Measurements from ENCODE around the gene SLC27A4.

The SLC27A4 gene

GRCh38 chr9:128369024-128369706, 28.8 kb downstream of the SLC27A4 start:
- DNase-seq: no peak
- Mint-ChIP-seq H3K9me3 (no peaks in the 10 kb centered on the region), H3K27me3 (peaks cover 3% of the 10 kb centered on the region), H3K4me3 (no peak overlapping the region), H3K36me3 (ENCODE audit: low read depth) (peaks cover 33% of the 10 kb centered on the region), H3K27ac (no peak overlapping the region), H3K4me1 (ENCODE audit: low read depth) (peaks cover 33% of the 10 kb centered on the region)

GRCh38 chr9:128370367-128370751, 30.0 kb downstream of the SLC27A4 start:
- H3K27ac Mint-ChIP-seq: peak overlapping the region; percentile 97
- no peak for DNase-seq
- peaks cover 43% of the 10 kb centered on the region for H3K36me3 Mint-ChIP-seq (ENCODE audit: low read depth)
- no peaks in the 10 kb centered on the region for H3K9me3 Mint-ChIP-seq
- H3K4me1 Mint-ChIP-seq (ENCODE audit: low read depth): peaks cover 35% of the 10 kb centered on the region
- peaks cover under 1% of the 10 kb centered on the region for H3K27me3 Mint-ChIP-seq
- peak overlapping the region; percentile 99 for H3K4me3 Mint-ChIP-seq

- Mint-ChIP-seq H3K27me3 (no peaks in the 10 kb centered on the region), H3K9me3 (no peaks in the 10 kb centered on the region), H3K27ac (peak within 1 kb of the TSS; percentile 97), H3K36me3 (ENCODE audit: low read depth) (peaks cover 48% of the 10 kb centered on the region), H3K4me1 (ENCODE audit: low read depth) (peaks cover 35% of the 10 kb centered on the region), H3K4me3 (peak within 1 kb of the TSS; percentile 99)
- DNase-seq: peak; percentile 97
These were observed 30.7 kb downstream of the SLC27A4 start, which contains the start of gene URM1 for GRCh38 chr9:128370752-128371629. URM1 (plus strand) TSS chr9:128371374; CDS start chr9:128371381, 7 bp downstream.

GRCh38 chr9:128371630-128372117, 31.3 kb downstream of the SLC27A4 start:
- Mint-ChIP-seq H3K36me3 (ENCODE audit: low read depth) (peaks cover 50% of the 10 kb centered on the region), H3K4me1 (ENCODE audit: low read depth) (peaks cover 35% of the 10 kb centered on the region), H3K27ac (peak overlapping the region; percentile 97), H3K9me3 (no peaks in the 10 kb centered on the region), H3K27me3 (no peaks in the 10 kb centered on the region), H3K4me3 (peak overlapping the region; percentile 99)
- DNase-seq: no peak

GRCh38 chr9:128372188-128372641, 31.9 kb downstream of the SLC27A4 start:
- Mint-ChIP-seq H3K36me3 (ENCODE audit: low read depth) (peaks cover 55% of the 10 kb centered on the region), H3K4me1 (ENCODE audit: low read depth) (peaks cover 35% of the 10 kb centered on the region), H3K27ac (peak overlapping the region; percentile 97), H3K9me3 (no peaks in the 10 kb centered on the region), H3K27me3 (no peaks in the 10 kb centered on the region), H3K4me3 (peak overlapping the region; percentile 99)
- no peak for DNase-seq

GRCh38 chr9:128372784-128373183, 32.5 kb downstream of the SLC27A4 start:
- Mint-ChIP-seq H3K27me3 (no peaks in the 10 kb centered on the region), H3K27ac (peak overlapping the region; percentile 97), H3K4me1 (ENCODE audit: low read depth) (peaks cover 35% of the 10 kb centered on the region), H3K36me3 (ENCODE audit: low read depth) (peaks cover 59% of the 10 kb centered on the region), H3K4me3 (peak overlapping the region; percentile 99), H3K9me3 (no peaks in the 10 kb centered on the region)
- DNase-seq: no peak

- Mint-ChIP-seq H3K36me3 (ENCODE audit: low read depth) (peaks cover 72% of the 10 kb centered on the region), H3K4me3 (no peak overlapping the region), H3K27me3 (no peaks in the 10 kb centered on the region), H3K9me3 (no peaks in the 10 kb centered on the region), H3K27ac (no peak overlapping the region), H3K4me1 (ENCODE audit: low read depth) (peaks cover 35% of the 10 kb centered on the region)
- DNase-seq: no peak
These were observed 33.9 kb downstream of the SLC27A4 start for GRCh38 chr9:128374221-128374675.

GRCh38 chr9:128375865-128376264, 35.5 kb downstream of the SLC27A4 start:
- H3K4me3 Mint-ChIP-seq: no peak overlapping the region
- H3K27me3 Mint-ChIP-seq: no peaks in the 10 kb centered on the region
- DNase-seq: no peak
- H3K4me1 Mint-ChIP-seq (ENCODE audit: low read depth): peaks cover 28% of the 10 kb centered on the region
- no peak overlapping the region for H3K27ac Mint-ChIP-seq
- H3K36me3 Mint-ChIP-seq (ENCODE audit: low read depth): peaks cover 79% of the 10 kb centered on the region
- H3K9me3 Mint-ChIP-seq: no peaks in the 10 kb centered on the region

GRCh38 chr9:128382261-128382660, 41.9 kb downstream of the SLC27A4 start:
- Mint-ChIP-seq H3K27ac (no peak overlapping the region), H3K4me3 (no peak overlapping the region), H3K36me3 (ENCODE audit: low read depth) (peaks cover 82% of the 10 kb centered on the region), H3K9me3 (no peaks in the 10 kb centered on the region), H3K4me1 (ENCODE audit: low read depth) (no peaks in the 10 kb centered on the region), H3K27me3 (no peaks in the 10 kb centered on the region)
- DNase-seq: no peak

- Mint-ChIP-seq H3K36me3 (ENCODE audit: low read depth) (peaks cover 84% of the 10 kb centered on the region), H3K4me1 (ENCODE audit: low read depth) (no peaks in the 10 kb centered on the region), H3K9me3 (no peaks in the 10 kb centered on the region), H3K27ac (no peak overlapping the region), H3K27me3 (no peaks in the 10 kb centered on the region), H3K4me3 (no peak overlapping the region)
- no peak for DNase-seq
These were observed 42.9 kb downstream of the SLC27A4 start for GRCh38 chr9:128383007-128383753.

- H3K27me3 Mint-ChIP-seq: no peaks in the 10 kb centered on the region
- no peak for DNase-seq
- no peaks in the 10 kb centered on the region for H3K4me1 Mint-ChIP-seq (ENCODE audit: low read depth)
- H3K27ac Mint-ChIP-seq: no peak overlapping the region
- H3K36me3 Mint-ChIP-seq (ENCODE audit: low read depth): peaks cover 85% of the 10 kb centered on the region
- H3K4me3 Mint-ChIP-seq: no peak overlapping the region
- H3K9me3 Mint-ChIP-seq: no peaks in the 10 kb centered on the region
These were observed 43.5 kb downstream of the SLC27A4 start for GRCh38 chr9:128383791-128384190.

GRCh38 chr9:128384801-128385495, 44.6 kb downstream of the SLC27A4 start:
- H3K4me1 Mint-ChIP-seq (ENCODE audit: low read depth): no peaks in the 10 kb centered on the region

GRCh38 chr9:128385496-128386460, 45.5 kb downstream of the SLC27A4 start:
- H3K27me3 Mint-ChIP-seq: no peaks in the 10 kb centered on the region
- no peak overlapping the region for H3K4me3 Mint-ChIP-seq
- no peak overlapping the region for H3K27ac Mint-ChIP-seq
- DNase-seq: no peak
- no peaks in the 10 kb centered on the region for H3K9me3 Mint-ChIP-seq
- H3K36me3 Mint-ChIP-seq (ENCODE audit: low read depth): peaks cover 87% of the 10 kb centered on the region
- H3K4me1 Mint-ChIP-seq (ENCODE audit: low read depth): no peaks in the 10 kb centered on the region

More at GRCh38 chr9:128384801-128385495, 44.6 kb downstream of the SLC27A4 start:
- Mint-ChIP-seq H3K27ac (no peak overlapping the region), H3K36me3 (ENCODE audit: low read depth) (peaks cover 87% of the 10 kb centered on the region), H3K9me3 (no peaks in the 10 kb centered on the region), H3K27me3 (no peaks in the 10 kb centered on the region), H3K4me3 (no peak overlapping the region)
- no peak for DNase-seq
